PC-9 (cell line): ENCODE results near the gene SPHKAP. TPM values are rescaled to one million over a fixed set of nuclear protein-coding genes. Genes with fewer than 3 reads are reported as not detected.

Experiments
- BruUV-seq: library from RNA; stranded (reverse); fragments of 400-500 nt; replicated peaks from 2 replicates; lab custom pipeline; 2021; lab: Mats Ljungman, UMichigan
- CTCF ChIA-PET: fragments of 300-600 bp; sonication (Branson Sonifier 250); formaldehyde crosslinking; loops from one replicate; lab custom pipeline; 2022; ENCODE audit warnings: antibody characterized with exemption; lab: Charles Lee
- POLR2A ChIA-PET: fragments of 300-600 bp; sonication (Branson Sonifier 250); formaldehyde crosslinking; loops from one replicate; lab custom pipeline; 2022; ENCODE audit warnings: antibody characterized with exemption; ENCODE audit not compliant: unreplicated experiment; lab: Charles Lee
- DNase-seq, 2 experiments: peaks; one replicate each; pipeline versions ENCODE4 v3.0.0 to v3.0.0-alpha.2; 2015 to 2022; ENCODE audit warnings: mixed read lengths in 1 of 2
- H2AFZ ChIP-seq: fragments of 200-600 bp; sonication (generic); 2 replicates; pipeline ENCODE4 v1.8.1; 2017; ENCODE audit warnings: antibody characterized with exemption
- H3F3A ChIP-seq: fragments of 200-600 bp; sonication (generic); 2 replicates; pipeline ENCODE4 v1.8.1; 2017; ENCODE audit warnings: antibody characterized with exemption, mild to moderate bottlenecking, low read depth; ENCODE audit not compliant: insufficient read depth
- H3K27ac ChIP-seq: fragments of 200-600 bp; sonication (generic); 2 replicates; pipeline ENCODE4 v1.6.1; 2016; ENCODE audit warnings: mixed run types
- H3K27me3 ChIP-seq: fragments of 200-600 bp; sonication (generic); 2 replicates; pipeline ENCODE4 v1.6.1; 2016; ENCODE audit warnings: low read depth, mixed run types; ENCODE audit not compliant: insufficient read depth
- H3K36me3 ChIP-seq: fragments of 200-600 bp; sonication (generic); 2 replicates; pipeline ENCODE4 v1.6.1; 2016; ENCODE audit warnings: low read depth, mixed run types
- H3K4me1 ChIP-seq: fragments of 200-600 bp; sonication (generic); replicated peaks from 2 replicates; pipeline ENCODE4 v1.6.1; 2016; ENCODE audit warnings: mixed run types; ENCODE audit not compliant: insufficient read depth
- H3K4me2 ChIP-seq: fragments of 200-600 bp; sonication (generic); 2 replicates; pipeline ENCODE4 v1.6.1; 2017; ENCODE audit warnings: mixed run types
- H3K4me3 ChIP-seq: fragments of 200-600 bp; sonication (generic); 2 replicates; pipeline ENCODE4 v1.6.1; 2016; ENCODE audit warnings: mixed run types
- H3K79me2 ChIP-seq: fragments of 200-600 bp; sonication (generic); 2 replicates; pipeline ENCODE4 v1.6.1; 2017; ENCODE audit warnings: low read depth, mixed run types
- H3K9me2 ChIP-seq: fragments of 200-600 bp; sonication (generic); 2 replicates; pipeline ENCODE4 v1.8.1; 2017; ENCODE audit warnings: mild to moderate bottlenecking; ENCODE audit not compliant: insufficient read depth
- H3K9me3 ChIP-seq: fragments of 200-600 bp; sonication (generic); 2 replicates; pipeline ENCODE4 v1.8.1; 2016; ENCODE audit warnings: low read depth; ENCODE audit not compliant: insufficient read depth
- H4K20me1 ChIP-seq: fragments of 200-600 bp; sonication (generic); 2 replicates; pipeline ENCODE4 v1.8.1; 2017; ENCODE audit not compliant: insufficient read depth
- EZH2 ChIP-seq: fragments of 200-600 bp; sonication (generic); IDR thresholded peaks from 2 replicates; pipeline ENCODE4 v1.8.0; 2017; ENCODE audit warnings: antibody characterized with exemption, low read depth
- intact Hi-C: fragments of 100-400 bp; cut with micrococcal nuclease; formaldehyde crosslinking; loops from one replicate; pipeline ENCODE4 v1.10.0; 2022; ENCODE audit not compliant: unreplicated experiment
- total RNA-seq: library from RNA; stranded (reverse); gene quantifications from 2 replicates; pipeline ENCODE4 v1.2.3, GENCODE V29; 2021
- TF ChIP-seq, protein P1 (sequence below): fragments of 200-600 bp; sonication (generic); conservative IDR thresholded peaks from 2 replicates; pipeline ENCODE4 v1.6.1; 2017; ENCODE audit warnings: mixed run types, antibody characterized with exemption, mild to moderate bottlenecking, moderate library complexity

Gene SPHKAP
- total RNA-seq, 1 experiment from 2014 or later, result not detected

GRCh38 chr2:227933884-227934283 lies 247.6 kb downstream of the SPHKAP start:
- Histone ChIP-seq H3K27me3 (no peaks in the 10 kb centered on the region), H3K9me2 (no peaks in the 10 kb centered on the region), H3K4me1 (no peaks in the 10 kb centered on the region), H3K9me3 (no peaks in the 10 kb centered on the region), H3K4me3 (no peak overlapping the region), H2AFZ (no peak overlapping the region), H3K4me2 (no peak overlapping the region), H3F3A (no peaks in the 10 kb centered on the region), H4K20me1 (no peaks in the 10 kb centered on the region), H3K36me3 (no peaks in the 10 kb centered on the region), H3K27ac (no peak overlapping the region), H3K79me2 (no peaks in the 10 kb centered on the region)
- no peak for DNase-seq
- intact Hi-C loops, result loop anchor here (10.0 kb wide), 1 partner anchor 111 kb away; no protein-coding TSS in a partner anchor
- no TSS peak for BruUV-seq
- ChIA-PET POLR2A (no interaction called here), CTCF (no interaction called here)
- TF ChIP-seq, protein P1, sequence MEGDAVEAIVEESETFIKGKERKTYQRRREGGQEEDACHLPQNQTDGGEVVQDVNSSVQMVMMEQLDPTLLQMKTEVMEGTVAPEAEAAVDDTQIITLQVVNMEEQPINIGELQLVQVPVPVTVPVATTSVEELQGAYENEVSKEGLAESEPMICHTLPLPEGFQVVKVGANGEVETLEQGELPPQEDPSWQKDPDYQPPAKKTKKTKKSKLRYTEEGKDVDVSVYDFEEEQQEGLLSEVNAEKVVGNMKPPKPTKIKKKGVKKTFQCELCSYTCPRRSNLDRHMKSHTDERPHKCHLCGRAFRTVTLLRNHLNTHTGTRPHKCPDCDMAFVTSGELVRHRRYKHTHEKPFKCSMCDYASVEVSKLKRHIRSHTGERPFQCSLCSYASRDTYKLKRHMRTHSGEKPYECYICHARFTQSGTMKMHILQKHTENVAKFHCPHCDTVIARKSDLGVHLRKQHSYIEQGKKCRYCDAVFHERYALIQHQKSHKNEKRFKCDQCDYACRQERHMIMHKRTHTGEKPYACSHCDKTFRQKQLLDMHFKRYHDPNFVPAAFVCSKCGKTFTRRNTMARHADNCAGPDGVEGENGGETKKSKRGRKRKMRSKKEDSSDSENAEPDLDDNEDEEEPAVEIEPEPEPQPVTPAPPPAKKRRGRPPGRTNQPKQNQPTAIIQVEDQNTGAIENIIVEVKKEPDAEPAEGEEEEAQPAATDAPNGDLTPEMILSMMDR, result no peak
- TF ChIP-seq EZH2, result no peak

- intact Hi-C loops, result loop anchor here (10.0 kb wide), 1 partner anchor 112 kb away; no protein-coding TSS in a partner anchor
- POLR2A ChIA-PET, result interaction anchor here (0.6 kb wide), 1 partner anchor 1824 kb away, joined by 3 read pairs; no protein-coding TSS in a partner anchor
- no peaks in the 10 kb centered on the region for H3K79me2 ChIP-seq
- TF ChIP-seq EZH2, result no peak
- TF ChIP-seq, protein P1, result no peak
- H3K4me1 ChIP-seq, result no peaks in the 10 kb centered on the region
- no peaks in the 10 kb centered on the region for H3F3A ChIP-seq
- no peaks in the 10 kb centered on the region for H3K27me3 ChIP-seq
- H3K4me3 ChIP-seq, result no peak overlapping the region
- no peaks in the 10 kb centered on the region for H3K36me3 ChIP-seq
- CTCF ChIA-PET, result no interaction called here
- no peak overlapping the region for H3K27ac ChIP-seq
- DNase-seq, result no peak
- H4K20me1 ChIP-seq, result no peaks in the 10 kb centered on the region
- H3K9me3 ChIP-seq, result no peaks in the 10 kb centered on the region; the same call in 1 of the 2 replicates
- H3K9me2 ChIP-seq, result no peaks in the 10 kb centered on the region
- no peak overlapping the region for H3K4me2 ChIP-seq
- no peak overlapping the region for H2AFZ ChIP-seq
- BruUV-seq, result no TSS peak
Observed at GRCh38 chr2:227932403-227932802, 249.1 kb downstream of the SPHKAP start.

- Histone ChIP-seq H4K20me1 (no peaks in the 10 kb centered on the region), H3K79me2 (no peaks in the 10 kb centered on the region), H3K9me3 (no peaks in the 10 kb centered on the region; the same call in 1 of the 2 replicates), H2AFZ (no peak overlapping the region), H3K36me3 (no peaks in the 10 kb centered on the region), H3K4me3 (no peak overlapping the region), H3K4me1 (no peaks in the 10 kb centered on the region), H3K9me2 (no peaks in the 10 kb centered on the region; the same call in 1 of the 2 replicates), H3K4me2 (no peak overlapping the region), H3K27ac (no peak overlapping the region), H3K27me3 (no peaks in the 10 kb centered on the region), H3F3A (no peaks in the 10 kb centered on the region)
- BruUV-seq, result no TSS peak
- DNase-seq, result no peak
- POLR2A ChIA-PET, result interaction anchor here (0.6 kb wide), 1 partner anchor 1824 kb away, joined by 3 read pairs; no protein-coding TSS in a partner anchor
- intact Hi-C loops, result loop anchor here (10.0 kb wide), 1 partner anchor 113 kb away; no protein-coding TSS in a partner anchor
- TF ChIP-seq EZH2, result no peak
- TF ChIP-seq, protein P1, result no peak
- CTCF ChIA-PET, result no interaction called here
Observed at GRCh38 chr2:227932001-227932400, 249.5 kb downstream of the SPHKAP start.
